SKM-1 (cell line): ENCODE results near the gene OTUB2.
A peak's percentile ranks its signal among the peaks of the same experiment; 100 is the strongest.
"Not testable (repeated sequence)": the region's sequence is repeated elsewhere in the genome, so short reads cannot be mapped to it uniquely, and the experiment has no call there.

Experiments
- DNase-seq: peaks from one replicate; lab custom pipeline; 2025; ENCODE audit not compliant: unreplicated experiment; lab: John Stamatoyannopoulos, UW

Gene OTUB2

GRCh38 chr14:94054936-94055335 is 28.8 kb downstream of the OTUB2 start:
- no peak for DNase-seq

GRCh38 chr14:94056579-94057308 is 30.6 kb downstream of the OTUB2 start:
- DNase-seq: no peak

GRCh38 chr14:94058128-94058673 is 32.1 kb downstream of the OTUB2 start:
- no peak for DNase-seq

GRCh38 chr14:94058674-94059138 is 32.6 kb downstream of the OTUB2 start:
- DNase-seq: no peak

GRCh38 chr14:94059998-94060397 is 33.9 kb downstream of the OTUB2 start:
- DNase-seq: no peak

GRCh38 chr14:94062344-94062940 is 36.3 kb downstream of the OTUB2 start:
- no peak for DNase-seq

- no peak for DNase-seq
These were observed 40.0 kb downstream of the OTUB2 start for GRCh38 chr14:94066089-94066676.

- DNase-seq: not testable (repeated sequence)
These were observed 45.9 kb downstream of the OTUB2 start for GRCh38 chr14:94072076-94072475.

- DNase-seq: no peak
These were observed 48.4 kb downstream of the OTUB2 start for GRCh38 chr14:94074534-94074933.

GRCh38 chr14:94075008-94075407 is 48.9 kb downstream of the OTUB2 start:
- DNase-seq: no peak

- no peak for DNase-seq
These were observed 51.1 kb downstream of the OTUB2 start for GRCh38 chr14:94077111-94077821.

- no peak for DNase-seq
These were observed 51.7 kb downstream of the OTUB2 start for GRCh38 chr14:94077823-94078222.

- DNase-seq: no peak
These were observed 53.9 kb downstream of the OTUB2 start for GRCh38 chr14:94079891-94080620.

GRCh38 chr14:94080621-94081385 is 54.7 kb downstream of the OTUB2 start, which contains the start of the genes DDX24 and IFI27L1:
Gene DDX24, minus strand, starts transcription at chr14:94081202. Its CDS starts 1,460 bp downstream, at chr14:94079742.
Gene IFI27L1, plus strand, starts transcription at chr14:94081310. Its CDS starts 15,628 bp downstream, at chr14:94096938.
- DNase-seq: peak; percentile 56

- no peak for DNase-seq
These were observed 55.3 kb downstream of the OTUB2 start for GRCh38 chr14:94081386-94081820.

GRCh38 chr14:94087891-94088290 is 61.8 kb downstream of the OTUB2 start:
- no peak for DNase-seq

- DNase-seq: no peak
These were observed 62.4 kb downstream of the OTUB2 start for GRCh38 chr14:94088516-94088915.

- no peak for DNase-seq
These were observed 63.3 kb downstream of the OTUB2 start for GRCh38 chr14:94089479-94089878.

GRCh38 chr14:94093418-94093817 is 67.3 kb downstream of the OTUB2 start:
- DNase-seq: no peak

- no peak for DNase-seq
These were observed 71.0 kb downstream of the OTUB2 start for GRCh38 chr14:94097091-94097490.
